ENCODE measurements around the gene GPR31. TPM values are rescaled to one million over a fixed set of nuclear protein-coding genes. Genes with fewer than 3 reads are reported as not detected.
A peak's percentile ranks its signal among the peaks of the same experiment; 100 is the strongest.
"Not testable (repeated sequence)": the region's sequence is repeated elsewhere in the genome, so short reads cannot be mapped to it uniquely, and the experiment has no call there.

The GPR31 gene, protein sequence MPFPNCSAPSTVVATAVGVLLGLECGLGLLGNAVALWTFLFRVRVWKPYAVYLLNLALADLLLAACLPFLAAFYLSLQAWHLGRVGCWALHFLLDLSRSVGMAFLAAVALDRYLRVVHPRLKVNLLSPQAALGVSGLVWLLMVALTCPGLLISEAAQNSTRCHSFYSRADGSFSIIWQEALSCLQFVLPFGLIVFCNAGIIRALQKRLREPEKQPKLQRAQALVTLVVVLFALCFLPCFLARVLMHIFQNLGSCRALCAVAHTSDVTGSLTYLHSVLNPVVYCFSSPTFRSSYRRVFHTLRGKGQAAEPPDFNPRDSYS
- total RNA-seq (2021) (not detected in 2 replicates), Bru-seq, nascent RNA (not detected), BruChase-seq, experiment 1, labeled RNA remaining after a 2-hour chase (not detected), BruChase-seq, experiment 2, labeled RNA remaining after a 6-hour chase (not detected)
- long read RNA-seq, result 0 reads

DNA sequence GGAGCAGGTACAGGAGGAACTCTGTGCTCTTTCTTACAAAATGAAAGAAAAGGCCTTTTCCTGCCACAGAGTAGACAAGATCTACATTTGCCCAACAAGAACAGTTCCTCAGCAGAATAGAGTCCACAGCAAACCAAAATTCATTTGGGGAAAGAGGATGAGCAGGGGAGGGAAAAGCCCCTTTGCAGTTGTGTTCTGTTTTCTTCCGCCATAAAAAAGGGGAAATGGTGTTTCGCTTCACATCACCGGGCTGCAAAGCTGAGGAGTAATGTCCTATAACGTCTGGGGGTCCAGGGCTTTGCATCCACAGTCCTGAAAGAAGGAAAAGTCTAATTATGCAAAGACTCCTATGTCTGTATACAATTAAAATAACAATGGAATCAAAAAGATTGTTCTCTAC is at the start of gene GPR31:
Gene GPR31, minus strand, starts transcription at position 118 of the 400 bp plus-strand sequence. CDS start 149 bp downstream, outside the sequence.
- POLR2A ChIA-PET (ENCODE audit: unreplicated experiment), result no interaction called here
- Histone ChIP-seq H3K9me2 (ENCODE audit: insufficient read depth) (no peaks in the 10 kb centered on the region), H3F3A (ENCODE audit: insufficient read depth, low read depth) (no peaks in the 10 kb centered on the region), H3K4me1 (replicated peaks; ENCODE audit: insufficient read depth) (no peaks in the 10 kb centered on the region), H3K4me3 (no peak within 1 kb of the TSS), H3K9me3 (ENCODE audit: insufficient read depth, low read depth) (no peaks in the 10 kb centered on the region), H3K27ac (no peak within 1 kb of the TSS), H4K20me1 (ENCODE audit: insufficient read depth) (no peaks in the 10 kb centered on the region), H2AFZ (no peak within 1 kb of the TSS), H3K27me3 (ENCODE audit: insufficient read depth, low read depth) (peaks cover 98% of the 10 kb centered on the region), H3K79me2 (ENCODE audit: low read depth) (no peaks in the 10 kb centered on the region), H3K4me2 (no peak within 1 kb of the TSS), H3K36me3 (ENCODE audit: low read depth) (no peaks in the 10 kb centered on the region)
- no peak for DNase-seq
- TF ChIP-seq, protein P1, sequence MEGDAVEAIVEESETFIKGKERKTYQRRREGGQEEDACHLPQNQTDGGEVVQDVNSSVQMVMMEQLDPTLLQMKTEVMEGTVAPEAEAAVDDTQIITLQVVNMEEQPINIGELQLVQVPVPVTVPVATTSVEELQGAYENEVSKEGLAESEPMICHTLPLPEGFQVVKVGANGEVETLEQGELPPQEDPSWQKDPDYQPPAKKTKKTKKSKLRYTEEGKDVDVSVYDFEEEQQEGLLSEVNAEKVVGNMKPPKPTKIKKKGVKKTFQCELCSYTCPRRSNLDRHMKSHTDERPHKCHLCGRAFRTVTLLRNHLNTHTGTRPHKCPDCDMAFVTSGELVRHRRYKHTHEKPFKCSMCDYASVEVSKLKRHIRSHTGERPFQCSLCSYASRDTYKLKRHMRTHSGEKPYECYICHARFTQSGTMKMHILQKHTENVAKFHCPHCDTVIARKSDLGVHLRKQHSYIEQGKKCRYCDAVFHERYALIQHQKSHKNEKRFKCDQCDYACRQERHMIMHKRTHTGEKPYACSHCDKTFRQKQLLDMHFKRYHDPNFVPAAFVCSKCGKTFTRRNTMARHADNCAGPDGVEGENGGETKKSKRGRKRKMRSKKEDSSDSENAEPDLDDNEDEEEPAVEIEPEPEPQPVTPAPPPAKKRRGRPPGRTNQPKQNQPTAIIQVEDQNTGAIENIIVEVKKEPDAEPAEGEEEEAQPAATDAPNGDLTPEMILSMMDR (conservative IDR thresholded peaks at IDR 0.05), result no peak
- TF ChIP-seq EZH2 (IDR thresholded peaks at IDR 0.05; ENCODE audit: low read depth), result no peak
- intact Hi-C loops (cut with micrococcal nuclease; ENCODE audit: unreplicated experiment), result no loop called here
- CTCF ChIA-PET, result no interaction called here
- BruUV-seq (replicated peaks), result no TSS peak

DNA sequence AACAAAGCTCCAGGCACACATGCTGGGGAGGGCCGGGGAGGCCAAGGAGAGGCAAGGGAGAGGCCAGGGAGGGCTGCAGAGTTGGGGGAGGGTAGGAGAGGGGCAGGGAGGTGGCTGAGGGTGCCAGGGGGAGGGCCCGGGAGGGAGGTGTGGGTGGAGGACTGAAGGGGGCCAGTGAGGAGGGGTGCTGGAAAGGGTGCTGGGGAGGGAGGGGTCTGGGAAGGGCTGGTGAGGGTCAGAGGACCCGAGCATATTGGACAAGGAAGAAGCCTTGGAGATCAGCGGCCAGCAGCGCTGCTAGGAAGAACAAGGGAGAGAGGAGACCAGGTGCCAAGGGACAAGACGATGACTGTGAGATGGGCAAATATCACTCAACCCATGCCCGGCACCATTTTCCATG is 49.7 kb upstream of the GPR31 start:
- ChIA-PET POLR2A (ENCODE audit: unreplicated experiment) (no interaction called here), CTCF (no interaction called here)
- H3F3A ChIP-seq (ENCODE audit: insufficient read depth, low read depth), result no peaks in the 10 kb centered on the region
- no peak overlapping the region for H2AFZ ChIP-seq
- no peaks in the 10 kb centered on the region for H3K9me3 ChIP-seq (ENCODE audit: insufficient read depth, low read depth)
- no peak overlapping the region for H3K4me2 ChIP-seq
- H3K9me2 ChIP-seq (ENCODE audit: insufficient read depth), result no peaks in the 10 kb centered on the region
- no TSS peak for BruUV-seq (replicated peaks)
- H3K36me3 ChIP-seq (ENCODE audit: low read depth), result no peaks in the 10 kb centered on the region
- H3K27me3 ChIP-seq (ENCODE audit: insufficient read depth, low read depth), result peaks cover 56% of the 10 kb centered on the region
- no peak overlapping the region for H3K4me3 ChIP-seq
- H4K20me1 ChIP-seq (ENCODE audit: insufficient read depth), result no peaks in the 10 kb centered on the region
- H3K27ac ChIP-seq, result no peak overlapping the region
- intact Hi-C loops (cut with micrococcal nuclease; ENCODE audit: unreplicated experiment), result no loop called here
- DNase-seq, result no peak
- no peaks in the 10 kb centered on the region for H3K79me2 ChIP-seq (ENCODE audit: low read depth)
- TF ChIP-seq EZH2 (IDR thresholded peaks at IDR 0.05; ENCODE audit: low read depth), result no peak
- TF ChIP-seq, protein P1 (conservative IDR thresholded peaks at IDR 0.05), result no peak
- no peaks in the 10 kb centered on the region for H3K4me1 ChIP-seq (replicated peaks; ENCODE audit: insufficient read depth)

DNA sequence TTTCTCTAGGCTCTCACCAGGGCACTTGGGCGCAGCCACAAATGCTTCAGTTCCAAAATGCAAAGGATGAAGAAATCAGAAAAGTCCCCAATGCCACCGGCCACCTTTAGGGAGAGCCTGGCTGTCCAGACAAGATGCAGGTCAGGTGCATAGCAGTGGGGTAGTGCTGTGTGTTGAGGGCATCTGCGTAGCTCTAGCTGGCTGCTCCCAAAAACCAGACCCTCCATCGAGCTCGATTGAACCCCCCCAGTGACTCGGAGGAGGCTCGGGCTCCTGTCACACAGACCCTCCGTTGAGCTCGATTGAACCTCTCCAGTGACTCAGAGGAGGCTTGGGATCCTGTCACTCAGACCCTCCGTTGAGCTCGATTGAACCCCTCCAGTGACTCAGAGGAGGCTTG is 47.5 kb upstream of the GPR31 start:
- H3K9me2 ChIP-seq (ENCODE audit: insufficient read depth); H3K4me2 ChIP-seq; H3K4me3 ChIP-seq; H3K4me1 ChIP-seq (replicated peaks; ENCODE audit: insufficient read depth); intact Hi-C loops (cut with micrococcal nuclease; ENCODE audit: unreplicated experiment); CTCF ChIA-PET; H3K9me3 ChIP-seq (ENCODE audit: insufficient read depth, low read depth); BruUV-seq (replicated peaks); H3K79me2 ChIP-seq (ENCODE audit: low read depth); H3K27ac ChIP-seq; DNase-seq; H2AFZ ChIP-seq; H3F3A ChIP-seq (ENCODE audit: insufficient read depth, low read depth); H4K20me1 ChIP-seq (ENCODE audit: insufficient read depth); POLR2A ChIA-PET (ENCODE audit: unreplicated experiment); H3K36me3 ChIP-seq (ENCODE audit: low read depth): not testable (repeated sequence)
- peaks cover 56% of the 10 kb centered on the region for H3K27me3 ChIP-seq (ENCODE audit: insufficient read depth, low read depth)

DNA sequence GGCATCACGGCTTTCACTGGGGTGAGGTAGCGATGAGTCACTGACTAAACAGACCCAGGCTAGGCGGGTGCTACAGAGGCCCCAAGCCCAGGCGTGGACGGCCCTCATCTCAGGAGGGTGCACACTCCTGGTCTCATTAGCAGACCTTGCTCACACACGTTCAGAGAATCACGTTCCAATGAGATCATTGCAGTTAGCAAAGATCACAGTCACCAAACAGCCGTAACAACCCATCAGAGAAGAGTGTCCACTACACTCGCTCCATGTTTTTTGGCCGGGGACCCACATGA is 46.2 kb upstream of the GPR31 start:
- H3K4me1 ChIP-seq (replicated peaks; ENCODE audit: insufficient read depth); BruUV-seq (replicated peaks); H2AFZ ChIP-seq; H3K79me2 ChIP-seq (ENCODE audit: low read depth); H3K9me3 ChIP-seq (ENCODE audit: insufficient read depth, low read depth); H3F3A ChIP-seq (ENCODE audit: insufficient read depth, low read depth); H3K9me2 ChIP-seq (ENCODE audit: insufficient read depth); POLR2A ChIA-PET (ENCODE audit: unreplicated experiment); H3K4me3 ChIP-seq; H3K36me3 ChIP-seq (ENCODE audit: low read depth); H3K27ac ChIP-seq; H4K20me1 ChIP-seq (ENCODE audit: insufficient read depth); CTCF ChIA-PET; intact Hi-C loops (cut with micrococcal nuclease; ENCODE audit: unreplicated experiment); H3K4me2 ChIP-seq: not testable (repeated sequence)
- peaks cover 58% of the 10 kb centered on the region for H3K27me3 ChIP-seq (ENCODE audit: insufficient read depth, low read depth)
- peak in 1 of 2 experiments; percentile 28 for DNase-seq

DNA sequence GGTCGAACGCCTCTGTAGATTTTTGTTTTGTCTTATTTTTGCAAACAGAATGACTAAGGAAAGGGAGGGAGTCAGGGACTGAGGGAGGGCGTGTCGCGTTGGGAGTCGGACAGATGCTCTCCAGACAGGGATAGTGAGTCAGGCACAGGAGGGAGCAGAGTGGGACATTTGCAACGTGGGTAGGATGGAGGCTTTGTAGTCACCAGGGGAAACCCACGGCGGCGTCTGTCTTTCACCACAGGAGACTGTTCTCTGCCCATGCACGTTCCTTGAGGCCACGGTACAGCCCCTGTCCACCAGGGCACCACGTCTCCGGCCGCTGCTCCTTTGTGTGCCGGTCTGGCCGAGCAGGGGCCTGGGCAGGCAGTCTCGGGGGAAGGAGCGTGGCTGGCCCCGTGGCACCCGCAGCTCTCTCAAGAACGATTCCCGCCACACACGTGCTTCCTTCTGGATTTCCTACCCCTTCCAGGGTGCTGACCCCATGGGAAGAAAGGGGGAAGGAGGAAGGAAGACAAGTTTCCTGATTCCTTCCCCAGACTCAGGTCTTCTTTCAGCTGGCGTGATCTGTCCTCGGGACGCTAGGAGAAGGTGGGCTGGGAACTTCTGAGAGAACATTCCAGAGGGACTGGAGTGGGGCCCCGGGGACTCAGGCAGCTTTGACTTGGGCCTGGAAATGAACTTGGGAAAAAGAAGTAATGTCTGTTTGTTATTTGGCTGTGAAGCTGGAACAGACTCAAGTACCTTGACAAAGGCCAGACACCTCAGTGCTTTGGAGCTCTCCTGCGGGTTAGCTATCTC is 45.7 kb upstream of the GPR31 start:
- H3K36me3 ChIP-seq (ENCODE audit: low read depth); H3K27ac ChIP-seq; H3K9me3 ChIP-seq (ENCODE audit: insufficient read depth, low read depth); H3K9me2 ChIP-seq (ENCODE audit: insufficient read depth); H3K4me2 ChIP-seq; H4K20me1 ChIP-seq (ENCODE audit: insufficient read depth); CTCF ChIA-PET; H3K4me1 ChIP-seq (replicated peaks; ENCODE audit: insufficient read depth); DNase-seq; BruUV-seq (replicated peaks); H3K79me2 ChIP-seq (ENCODE audit: low read depth); POLR2A ChIA-PET (ENCODE audit: unreplicated experiment); H2AFZ ChIP-seq; intact Hi-C loops (cut with micrococcal nuclease; ENCODE audit: unreplicated experiment); H3K4me3 ChIP-seq; H3F3A ChIP-seq (ENCODE audit: insufficient read depth, low read depth): not testable (repeated sequence)
- peaks cover 62% of the 10 kb centered on the region for H3K27me3 ChIP-seq (ENCODE audit: insufficient read depth, low read depth)

DNA sequence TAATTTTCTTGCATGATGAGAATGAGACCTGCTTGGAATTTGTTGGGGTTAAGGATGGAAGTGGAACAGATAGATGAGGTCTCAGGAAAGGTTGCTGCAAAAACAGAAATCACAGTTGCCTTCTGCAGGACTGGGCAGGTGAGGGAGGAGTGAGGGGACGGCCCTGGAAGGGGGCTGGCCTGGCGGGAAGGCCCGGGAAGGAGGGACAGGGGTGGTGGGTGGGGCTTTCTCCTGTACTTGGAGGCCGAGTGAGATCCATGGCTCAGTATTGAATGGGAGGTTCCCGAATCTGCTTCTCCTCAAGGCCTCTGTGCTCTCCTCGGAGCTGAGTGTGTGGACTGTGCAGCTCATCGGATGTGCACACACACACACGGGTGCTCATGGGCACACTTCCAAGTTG is 44.8 kb upstream of the GPR31 start:
- H4K20me1 ChIP-seq (ENCODE audit: insufficient read depth); H3K4me2 ChIP-seq; BruUV-seq (replicated peaks); H3F3A ChIP-seq (ENCODE audit: insufficient read depth, low read depth); H3K4me3 ChIP-seq; H2AFZ ChIP-seq; DNase-seq; H3K27ac ChIP-seq; CTCF ChIA-PET; intact Hi-C loops (cut with micrococcal nuclease; ENCODE audit: unreplicated experiment); H3K4me1 ChIP-seq (replicated peaks; ENCODE audit: insufficient read depth); H3K36me3 ChIP-seq (ENCODE audit: low read depth); POLR2A ChIA-PET (ENCODE audit: unreplicated experiment); H3K79me2 ChIP-seq (ENCODE audit: low read depth); H3K9me2 ChIP-seq (ENCODE audit: insufficient read depth); H3K9me3 ChIP-seq (ENCODE audit: insufficient read depth, low read depth): not testable (repeated sequence)
- H3K27me3 ChIP-seq (ENCODE audit: insufficient read depth, low read depth), result peaks cover 67% of the 10 kb centered on the region
